22Rv1 (cell line): Measurements from ENCODE around the gene COMMD2.

Source experiments
- H3K27ac ChIP-seq: fragments of 450-650 bp; 2 replicates; pipeline ENCODE4 v1.5.1; 2017
- ZFX ChIP-seq: fragments of 450-650 bp; IDR thresholded peaks from 2 replicates; pipeline ENCODE4 v1.6.1; 2017; ENCODE audit warnings: antibody characterized with exemption, borderline replicate concordance
- TF ChIP-seq, protein P1 (sequence below): fragments of 450-650 bp; IDR thresholded peaks from 2 replicates; pipeline ENCODE4 v1.5.1; 2017; ENCODE audit warnings: mild to moderate bottlenecking

The COMMD2 gene

DNA sequence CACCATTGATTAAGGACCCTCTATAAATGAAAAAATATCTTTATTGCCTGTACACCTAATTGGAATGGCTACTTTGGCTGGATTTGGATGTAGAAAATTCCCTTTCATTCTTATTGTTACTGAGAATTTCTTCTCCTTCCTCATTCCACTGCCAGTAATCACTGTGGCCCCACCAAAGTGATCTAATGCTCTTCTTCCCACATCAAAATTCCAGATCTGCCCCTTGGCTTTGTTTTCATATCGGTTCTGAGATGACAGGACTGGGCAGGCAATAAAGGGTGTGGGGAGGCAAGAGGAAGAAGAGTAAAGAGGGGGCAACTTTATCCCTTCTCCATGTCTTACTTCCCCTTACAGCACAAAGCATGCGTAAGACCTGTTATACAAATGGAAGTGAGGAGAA lies 38.0 kb upstream of the COMMD2 start:
- no peak for TF ChIP-seq ZFX
- no peak overlapping the region for H3K27ac ChIP-seq

GRCh38 chr3:149784064-149784704 lies 31.9 kb upstream of the COMMD2 start:
- TF ChIP-seq ZFX, result no peak
- TF ChIP-seq, protein P1, sequence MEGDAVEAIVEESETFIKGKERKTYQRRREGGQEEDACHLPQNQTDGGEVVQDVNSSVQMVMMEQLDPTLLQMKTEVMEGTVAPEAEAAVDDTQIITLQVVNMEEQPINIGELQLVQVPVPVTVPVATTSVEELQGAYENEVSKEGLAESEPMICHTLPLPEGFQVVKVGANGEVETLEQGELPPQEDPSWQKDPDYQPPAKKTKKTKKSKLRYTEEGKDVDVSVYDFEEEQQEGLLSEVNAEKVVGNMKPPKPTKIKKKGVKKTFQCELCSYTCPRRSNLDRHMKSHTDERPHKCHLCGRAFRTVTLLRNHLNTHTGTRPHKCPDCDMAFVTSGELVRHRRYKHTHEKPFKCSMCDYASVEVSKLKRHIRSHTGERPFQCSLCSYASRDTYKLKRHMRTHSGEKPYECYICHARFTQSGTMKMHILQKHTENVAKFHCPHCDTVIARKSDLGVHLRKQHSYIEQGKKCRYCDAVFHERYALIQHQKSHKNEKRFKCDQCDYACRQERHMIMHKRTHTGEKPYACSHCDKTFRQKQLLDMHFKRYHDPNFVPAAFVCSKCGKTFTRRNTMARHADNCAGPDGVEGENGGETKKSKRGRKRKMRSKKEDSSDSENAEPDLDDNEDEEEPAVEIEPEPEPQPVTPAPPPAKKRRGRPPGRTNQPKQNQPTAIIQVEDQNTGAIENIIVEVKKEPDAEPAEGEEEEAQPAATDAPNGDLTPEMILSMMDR, result no peak
- no peak overlapping the region for H3K27ac ChIP-seq

DNA sequence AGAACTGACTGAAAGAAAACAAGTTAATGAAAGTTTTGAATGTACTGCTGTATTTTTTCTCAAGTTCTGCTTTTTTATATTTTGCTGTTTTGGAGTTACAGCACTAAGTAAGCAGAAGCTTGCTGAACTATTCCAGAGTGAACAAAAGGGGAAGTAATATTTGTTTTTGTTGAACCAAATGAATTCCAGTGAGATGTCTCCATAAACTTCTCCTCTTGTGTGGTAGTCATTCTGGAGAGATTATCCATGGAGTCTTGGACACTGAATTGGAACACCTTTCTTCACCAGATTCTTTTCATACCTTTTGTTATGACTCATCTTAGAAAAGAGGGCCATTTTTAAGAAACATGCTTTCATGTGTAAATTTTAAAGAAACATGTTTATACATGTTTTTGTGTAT lies 31.3 kb upstream of the COMMD2 start:
- no peak overlapping the region for H3K27ac ChIP-seq
- TF ChIP-seq ZFX, result no peak

DNA sequence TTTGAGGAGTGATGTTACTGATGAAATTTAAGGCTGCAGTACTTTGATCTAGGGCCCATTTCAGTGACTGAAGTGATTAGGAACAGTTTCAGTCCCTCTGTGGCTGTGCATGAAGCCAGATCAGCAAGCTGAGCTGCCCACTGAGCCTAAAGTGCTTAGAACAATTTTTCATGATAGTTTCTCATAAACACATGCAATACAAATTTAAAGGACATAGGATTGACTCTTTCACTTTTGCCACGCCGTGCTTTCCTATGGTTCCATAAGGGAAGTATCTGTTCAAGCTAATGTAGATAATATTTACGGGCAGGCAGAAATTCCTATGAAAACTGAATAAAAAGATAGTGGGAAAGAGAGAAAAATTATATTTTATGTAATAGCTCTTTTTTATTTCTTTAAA lies 29.5 kb upstream of the COMMD2 start:
- H3K27ac ChIP-seq, result no peak overlapping the region
- TF ChIP-seq, protein P1, result no peak
- no peak for TF ChIP-seq ZFX

DNA sequence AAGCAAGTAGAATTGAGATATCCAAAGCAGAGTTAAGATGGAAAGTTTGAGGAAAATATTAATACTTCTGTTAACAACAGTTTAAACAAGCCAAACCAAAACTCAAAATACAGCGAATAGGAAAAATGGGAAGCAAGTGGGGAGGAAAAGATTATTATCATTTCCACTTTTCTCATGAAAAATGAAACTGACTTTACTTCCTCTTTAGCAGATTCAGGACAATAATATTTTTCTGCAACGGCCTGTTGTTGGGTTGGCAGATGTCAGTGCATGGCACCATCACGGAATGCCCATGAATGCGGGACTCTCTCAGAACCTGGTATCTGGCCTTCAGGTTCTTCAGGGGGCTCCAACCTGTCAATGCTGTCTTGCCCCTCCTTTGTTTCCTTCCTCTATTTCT lies 28.9 kb upstream of the COMMD2 start:
- no peak overlapping the region for H3K27ac ChIP-seq
- TF ChIP-seq, protein P1, result no peak
- TF ChIP-seq ZFX, result no peak

DNA sequence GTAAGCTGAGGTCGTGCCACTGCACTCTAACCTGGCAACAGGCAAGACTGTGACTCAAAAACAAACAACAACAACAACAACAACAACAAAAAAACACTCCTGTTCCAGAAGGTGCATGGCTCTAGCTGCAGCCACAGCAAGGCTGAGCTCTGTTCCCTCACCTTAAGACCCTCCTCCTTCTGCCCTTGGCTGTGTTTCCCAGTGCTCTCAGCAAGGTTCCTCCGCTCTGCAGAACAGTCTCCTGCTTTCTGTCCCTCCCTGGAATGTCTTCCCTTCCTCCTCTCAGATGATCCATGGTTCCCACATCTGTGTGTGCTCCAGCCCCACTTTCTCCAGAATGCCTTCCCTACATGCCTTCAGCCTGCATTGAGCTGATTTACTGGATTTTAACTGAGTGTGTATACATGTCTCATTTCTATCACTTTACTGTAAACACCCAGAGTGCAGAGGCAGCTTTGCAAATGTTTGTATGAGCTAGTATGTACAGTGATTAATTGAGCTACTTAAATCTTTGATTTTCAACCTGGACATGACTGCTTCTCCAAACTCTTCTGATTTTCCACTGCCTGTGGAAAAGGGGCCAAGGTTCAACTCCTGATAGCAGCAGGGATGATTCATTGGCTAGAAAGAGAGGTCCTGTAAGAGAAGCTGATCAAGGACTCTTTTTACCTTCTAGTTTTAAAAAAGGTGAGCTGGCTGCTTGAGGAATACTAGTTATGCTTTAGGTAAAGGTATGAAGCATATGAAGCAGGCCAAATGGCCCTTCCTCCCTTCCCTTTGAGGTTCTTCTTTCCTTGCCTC lies 25.3 kb upstream of the COMMD2 start:
- H3K27ac ChIP-seq, result no peak overlapping the region
- TF ChIP-seq ZFX, result no peak
- TF ChIP-seq, protein P1, result no peak

DNA sequence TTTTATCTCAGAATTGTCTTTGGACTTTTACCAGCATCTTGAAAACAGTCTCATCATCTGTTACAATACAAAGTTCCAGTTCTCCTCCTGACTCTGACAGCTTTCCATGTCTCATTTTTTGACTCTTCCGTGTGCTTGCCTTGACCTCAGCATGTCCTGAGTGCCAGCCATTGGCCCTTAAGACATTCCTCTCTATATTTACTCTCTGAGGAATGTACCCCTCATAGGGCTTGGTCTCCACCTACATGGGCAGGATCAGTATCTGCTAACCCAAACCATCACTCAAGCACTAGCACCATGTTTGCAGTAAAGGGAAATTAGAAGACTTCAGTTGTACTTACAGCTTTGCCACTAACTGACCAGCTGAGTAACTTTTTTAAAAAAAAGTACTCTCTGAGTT lies 23.9 kb upstream of the COMMD2 start:
- TF ChIP-seq ZFX, result no peak
- TF ChIP-seq, protein P1, result no peak
- H3K27ac ChIP-seq, result no peak overlapping the region

DNA sequence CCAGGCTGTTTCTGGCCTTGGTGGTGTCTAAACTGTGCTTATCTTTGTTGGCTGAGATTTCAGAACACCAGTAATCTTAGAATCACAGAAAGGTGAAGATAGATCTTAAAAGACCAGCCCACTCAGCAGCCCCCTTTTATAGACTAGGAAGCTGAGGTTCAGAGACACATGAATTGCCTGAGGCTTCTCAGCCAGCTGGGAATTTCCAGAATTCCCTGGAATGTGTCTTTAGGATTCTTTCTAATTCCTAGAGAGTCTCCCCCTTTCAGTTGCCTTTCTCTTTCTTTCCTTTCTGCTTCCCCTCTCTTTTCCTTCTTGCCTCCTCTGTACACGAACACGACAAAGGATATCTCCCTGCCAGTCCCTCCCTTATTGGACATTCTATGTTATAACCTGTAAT lies 20.6 kb upstream of the COMMD2 start:
- TF ChIP-seq, protein P1, result no peak
- TF ChIP-seq ZFX, result no peak
- no peak overlapping the region for H3K27ac ChIP-seq
